ENCODE measurements around the gene FZR1. TPM values are rescaled to one million over a fixed set of nuclear protein-coding genes. Genes with fewer than 3 reads are reported as not detected.

The FZR1 gene
- total RNA-seq, 2 donors from 2014 or later = 32.2 to 64.9 TPM

GRCh38 chr19:3537438-3538240 is 31.5 kb downstream of the FZR1 start:
- DNase-seq (ENCODE audit: low spot score) = no peak
- H3K36me3 ChIP-seq = peaks cover 0 to 8% of the 10 kb centered on the region in 2 donors
- TF ChIP-seq, protein P1, sequence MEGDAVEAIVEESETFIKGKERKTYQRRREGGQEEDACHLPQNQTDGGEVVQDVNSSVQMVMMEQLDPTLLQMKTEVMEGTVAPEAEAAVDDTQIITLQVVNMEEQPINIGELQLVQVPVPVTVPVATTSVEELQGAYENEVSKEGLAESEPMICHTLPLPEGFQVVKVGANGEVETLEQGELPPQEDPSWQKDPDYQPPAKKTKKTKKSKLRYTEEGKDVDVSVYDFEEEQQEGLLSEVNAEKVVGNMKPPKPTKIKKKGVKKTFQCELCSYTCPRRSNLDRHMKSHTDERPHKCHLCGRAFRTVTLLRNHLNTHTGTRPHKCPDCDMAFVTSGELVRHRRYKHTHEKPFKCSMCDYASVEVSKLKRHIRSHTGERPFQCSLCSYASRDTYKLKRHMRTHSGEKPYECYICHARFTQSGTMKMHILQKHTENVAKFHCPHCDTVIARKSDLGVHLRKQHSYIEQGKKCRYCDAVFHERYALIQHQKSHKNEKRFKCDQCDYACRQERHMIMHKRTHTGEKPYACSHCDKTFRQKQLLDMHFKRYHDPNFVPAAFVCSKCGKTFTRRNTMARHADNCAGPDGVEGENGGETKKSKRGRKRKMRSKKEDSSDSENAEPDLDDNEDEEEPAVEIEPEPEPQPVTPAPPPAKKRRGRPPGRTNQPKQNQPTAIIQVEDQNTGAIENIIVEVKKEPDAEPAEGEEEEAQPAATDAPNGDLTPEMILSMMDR (IDR thresholded peaks at IDR 0.05) = no peak
- no peak for TF ChIP-seq POLR2AphosphoS5 (IDR thresholded peaks at IDR 0.05)
- TF ChIP-seq POLR2A (IDR thresholded peaks at IDR 0.05) = no peak
- no peaks in the 10 kb centered on the region for H3K27me3 ChIP-seq (replicated peaks; ENCODE audit: insufficient read depth)
- H3K4me1 ChIP-seq (replicated peaks) = no peaks in the 10 kb centered on the region
- H3K4me3 ChIP-seq = no peak overlapping the region
- intact Hi-C loops (cut with DNase I) = no loop called here
- peak overlapping the region in 1 of 2 donors; percentile 10 for H3K27ac ChIP-seq
- no peaks in the 10 kb centered on the region for H3K9me3 ChIP-seq
- WGBS = 85% methylated on average over 22 of the region's 22 CpGs

- Histone ChIP-seq H3K27me3 (replicated peaks; ENCODE audit: insufficient read depth) (no peaks in the 10 kb centered on the region), H3K4me3 (no peak overlapping the region), H3K27ac (no peak overlapping the region), H3K4me1 (replicated peaks) (no peaks in the 10 kb centered on the region), H3K9me3 (no peaks in the 10 kb centered on the region), H3K36me3 (peaks cover 0 to 4% of the 10 kb centered on the region in 2 donors)
- no peak for DNase-seq (ENCODE audit: low spot score)
- WGBS = 78% methylated on average over 25 of the region's 25 CpGs
- TF ChIP-seq, protein P1 (IDR thresholded peaks at IDR 0.05) = no peak
- TF ChIP-seq POLR2A (IDR thresholded peaks at IDR 0.05) = no peak
- intact Hi-C loops (cut with DNase I) = no loop called here
These were observed 32.3 kb downstream of the FZR1 start for GRCh38 chr19:3538258-3538929.

GRCh38 chr19:3538965-3539755 is 33.0 kb downstream of the FZR1 start, which contains the start of gene TEKTIP1:
TSS of gene TEKTIP1 (plus strand) at chr19:3539174. CDS start at chr19:3539178, 4 bp downstream.
- intact Hi-C loops (cut with DNase I) = no loop called here
- WGBS = 44% methylated on average over 26 of the region's 28 CpGs
- Histone ChIP-seq H3K9me3 (no peaks in the 10 kb centered on the region), H3K27ac (no peak within 1 kb of the TSS), H3K4me1 (replicated peaks) (no peaks in the 10 kb centered on the region), H3K27me3 (replicated peaks; ENCODE audit: insufficient read depth) (no peaks in the 10 kb centered on the region), H3K36me3 (no peaks in the 10 kb centered on the region), H3K4me3 (no peak within 1 kb of the TSS)
- DNase-seq (ENCODE audit: low spot score) = no peak
- TF ChIP-seq POLR2A (IDR thresholded peaks at IDR 0.05) = no peak
- TF ChIP-seq, protein P1 (IDR thresholded peaks at IDR 0.05) = no peak

- intact Hi-C loops (cut with DNase I) = no loop called here
- no peak for TF ChIP-seq POLR2A (IDR thresholded peaks at IDR 0.05)
- no peak for TF ChIP-seq POLR2AphosphoS5 (IDR thresholded peaks at IDR 0.05)
- H3K27me3 ChIP-seq (replicated peaks; ENCODE audit: insufficient read depth) = no peaks in the 10 kb centered on the region
- no peaks in the 10 kb centered on the region for H3K36me3 ChIP-seq
- no peak overlapping the region for H3K4me3 ChIP-seq
- no peaks in the 10 kb centered on the region for H3K9me3 ChIP-seq
- no peaks in the 10 kb centered on the region for H3K4me1 ChIP-seq (replicated peaks)
- 100% methylated on average over 1 of the region's 1 CpG for WGBS
- no peak overlapping the region for H3K27ac ChIP-seq
- no peak for DNase-seq (ENCODE audit: low spot score)
These were observed 33.6 kb downstream of the FZR1 start for GRCh38 chr19:3539756-3540118.

Measured in prostate gland (tissue), 2 donors.